HS-5 (cell line): Measurements from ENCODE around the gene ADGRF4.
"Not testable (repeated sequence)": the region's sequence is repeated elsewhere in the genome, so short reads cannot be mapped to it uniquely, and the experiment has no call there.

Experiments
- DNase-seq: peaks from one replicate; pipeline ENCODE4 v3.0.0-alpha.2; 2012; ENCODE audit warnings: low read depth

Gene ADGRF4

GRCh38 chr6:47734831-47735481 is 36.6 kb downstream of the ADGRF4 start:
- no peak for DNase-seq

DNA sequence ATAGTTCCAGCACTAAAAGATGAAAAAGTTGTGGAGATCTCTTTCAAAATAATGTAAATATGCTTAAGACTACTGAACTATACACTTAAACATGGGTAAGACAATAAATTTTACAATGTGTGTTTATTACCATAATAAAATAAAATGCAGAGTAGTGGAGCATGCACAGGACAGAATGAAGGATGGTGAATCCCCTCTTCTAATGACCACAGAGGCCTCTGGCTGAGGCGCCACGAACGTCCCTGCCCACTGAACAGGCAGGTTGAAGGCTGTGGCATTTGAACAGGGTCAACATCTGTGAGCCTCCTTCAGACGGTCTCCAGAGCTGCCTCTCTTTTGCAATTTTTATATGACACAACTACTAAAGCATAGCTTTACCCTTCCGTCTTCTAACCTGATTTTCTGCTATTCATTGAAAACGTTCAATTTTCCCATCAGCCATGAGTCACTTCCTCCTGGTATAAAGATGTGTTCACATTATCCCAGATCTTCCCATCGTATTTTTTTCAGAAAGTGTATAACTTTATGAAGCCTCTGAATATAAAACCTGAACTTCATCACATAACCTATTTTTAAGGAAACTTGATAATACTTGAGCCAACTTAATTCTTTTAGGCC is 37.8 kb downstream of the ADGRF4 start:
- no peak for DNase-seq

- DNase-seq, result no peak
These were observed 39.0 kb downstream of the ADGRF4 start for GRCh38 chr6:47737406-47737805.

GRCh38 chr6:47740714-47741113 is 42.3 kb downstream of the ADGRF4 start:
- DNase-seq, result no peak

GRCh38 chr6:47741807-47742206 is 43.4 kb downstream of the ADGRF4 start:
- DNase-seq, result no peak

DNA sequence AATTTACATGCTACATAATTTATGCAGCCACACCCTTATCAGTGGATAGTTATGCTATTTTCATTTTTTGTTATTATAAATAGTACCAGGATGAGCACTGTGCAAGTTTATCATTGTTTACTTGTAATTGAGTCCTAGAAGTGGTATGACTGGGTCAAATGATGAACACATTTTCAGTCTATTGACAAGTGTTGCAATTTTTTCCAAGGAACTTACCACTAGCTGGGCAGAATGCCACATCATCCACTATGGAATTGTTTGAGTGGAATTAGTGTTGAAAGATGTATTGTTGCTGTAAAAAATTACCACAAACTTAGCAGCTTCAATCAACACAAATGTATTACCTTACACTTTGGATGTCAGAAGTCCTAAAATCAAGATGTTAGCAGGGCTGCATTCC is 45.4 kb downstream of the ADGRF4 start:
- DNase-seq, result no peak

DNA sequence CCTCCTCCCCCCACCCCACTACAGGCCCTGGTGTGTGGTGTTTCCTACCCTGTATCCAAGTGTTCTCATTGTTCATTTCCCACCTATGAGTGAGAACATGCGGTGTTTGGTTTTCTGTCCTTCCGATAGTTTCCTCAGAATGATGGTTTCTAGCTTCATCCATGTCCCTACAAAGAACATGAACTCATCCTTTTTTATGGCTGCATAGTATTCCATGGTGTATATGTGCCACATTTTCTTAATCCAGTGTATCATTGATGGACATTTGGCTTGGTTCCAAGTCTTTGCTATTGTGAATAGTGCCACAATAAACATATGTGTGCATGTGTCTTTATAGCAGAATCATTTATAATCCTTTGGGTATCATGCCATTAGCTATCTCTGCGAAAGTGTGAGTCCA is 46.9 kb downstream of the ADGRF4 start:
- DNase-seq, result not testable (repeated sequence)

- no peak for DNase-seq
These were observed 51.4 kb downstream of the ADGRF4 start for GRCh38 chr6:47749757-47750156.

- no peak for DNase-seq
These were observed 54.4 kb downstream of the ADGRF4 start for GRCh38 chr6:47752801-47753200.

GRCh38 chr6:47759364-47759763 is 61.0 kb downstream of the ADGRF4 start:
- DNase-seq, result no peak

GRCh38 chr6:47762502-47762901 is 64.1 kb downstream of the ADGRF4 start:
- DNase-seq, result no peak

DNA sequence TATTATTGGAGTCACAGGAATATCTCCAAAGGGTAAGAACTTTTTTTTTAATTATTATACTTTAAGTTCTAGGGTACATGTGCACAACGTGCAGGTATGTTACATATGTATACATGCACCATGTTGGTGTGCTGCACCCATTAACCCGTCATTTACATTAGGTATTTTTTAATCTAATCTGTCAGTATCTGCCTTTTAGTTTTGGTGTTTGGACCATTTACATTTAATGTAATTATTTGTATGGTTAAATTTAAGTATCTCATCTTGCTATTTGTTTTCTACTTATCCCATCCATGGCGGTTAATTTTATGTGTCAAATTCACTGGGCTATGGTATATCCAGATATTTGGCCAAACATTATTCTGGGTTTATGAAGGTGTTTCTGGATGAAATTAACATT is 68.1 kb downstream of the ADGRF4 start:
- no peak for DNase-seq

- DNase-seq, result no peak
These were observed 68.7 kb downstream of the ADGRF4 start for GRCh38 chr6:47767102-47767501.

GRCh38 chr6:47769982-47770381 is 71.6 kb downstream of the ADGRF4 start:
- no peak for DNase-seq
